Ectodermal cell (in vitro differentiated cells): Measurements from ENCODE around the gene TOP3B.

Source experiments
- H3K27ac ChIP-seq: 2 replicates; pipeline ENCODE4 v1.7.0; 2013; ENCODE audit warnings: mild to moderate bottlenecking, low read depth, low read length; ENCODE audit not compliant: insufficient read depth, poor library complexity, severe bottlenecking
- H3K27me3 ChIP-seq: 2 replicates; pipeline ENCODE4 v1.7.0; 2013; ENCODE audit warnings: mild to moderate bottlenecking, low read length; ENCODE audit not compliant: insufficient read depth, control insufficient read depth, poor library complexity, severe bottlenecking
- H3K36me3 ChIP-seq: one replicate; pipeline ENCODE4 v1.7.0; 2013; ENCODE audit warnings: low read length; ENCODE audit not compliant: control insufficient read depth, insufficient read depth
- H3K4me1 ChIP-seq: one replicate; pipeline ENCODE4 v1.7.0; 2013; ENCODE audit warnings: low read length; ENCODE audit not compliant: control insufficient read depth, insufficient read depth
- H3K4me3 ChIP-seq: 2 replicates; pipeline ENCODE4 v1.7.0; 2013; ENCODE audit warnings: low read depth, low read length, control low read depth; ENCODE audit not compliant: insufficient read depth
- H3K9me3 ChIP-seq: 2 replicates; pipeline ENCODE4 v1.7.0; 2013; ENCODE audit warnings: mild to moderate bottlenecking, low read length, moderate library complexity; ENCODE audit not compliant: control insufficient read depth
- WGBS, 2 experiments: methylation state at CpG; one replicate each; pipeline ENCODE4 v1.1.7; 2013; ENCODE audit warnings: missing lambda C conversion rate in 2 of 2; 5-methylcytosine and 5-hydroxymethylcytosine counted together

The TOP3B gene

GRCh38 chr22:21962655-21962949 lies 20.0 kb downstream of the TOP3B start:
- Histone ChIP-seq H3K27ac (no peak overlapping the region), H3K9me3 (no peaks in the 10 kb centered on the region), H3K36me3 (peaks cover 47% of the 10 kb centered on the region), H3K4me3 (no peak overlapping the region), H3K27me3 (no peaks in the 10 kb centered on the region), H3K4me1 (no peaks in the 10 kb centered on the region)
- 95 to 96% methylated on average over 11 of the region's 11 CpGs for WGBS, 2 experiments

GRCh38 chr22:21961886-21962654 lies 20.5 kb downstream of the TOP3B start:
- WGBS, 2 experiments = 95 to 97% methylated on average over 23 of the region's 23 CpGs
- Histone ChIP-seq H3K27me3 (no peaks in the 10 kb centered on the region), H3K27ac (no peak overlapping the region), H3K36me3 (peaks cover 44% of the 10 kb centered on the region), H3K4me1 (no peaks in the 10 kb centered on the region), H3K9me3 (no peaks in the 10 kb centered on the region), H3K4me3 (no peak overlapping the region)

GRCh38 chr22:21961127-21961867 lies 21.3 kb downstream of the TOP3B start:
- 92 to 94% methylated on average over 18 of the region's 18 CpGs for WGBS, 2 experiments
- Histone ChIP-seq H3K4me3 (no peak overlapping the region), H3K36me3 (peaks cover 36% of the 10 kb centered on the region), H3K27ac (no peak overlapping the region), H3K27me3 (no peaks in the 10 kb centered on the region), H3K4me1 (no peaks in the 10 kb centered on the region), H3K9me3 (no peaks in the 10 kb centered on the region)

GRCh38 chr22:21960200-21961126 lies 22.1 kb downstream of the TOP3B start:
- 94 to 95% methylated on average over 24 of the region's 24 CpGs for WGBS, 2 experiments
- Histone ChIP-seq H3K36me3 (peaks cover 28% of the 10 kb centered on the region), H3K9me3 (no peaks in the 10 kb centered on the region), H3K27me3 (no peaks in the 10 kb centered on the region), H3K4me3 (no peak overlapping the region), H3K27ac (no peak overlapping the region), H3K4me1 (no peaks in the 10 kb centered on the region)

GRCh38 chr22:21959274-21960074 lies 23.1 kb downstream of the TOP3B start:
- Histone ChIP-seq H3K27ac (no peak overlapping the region), H3K9me3 (no peaks in the 10 kb centered on the region), H3K36me3 (peaks cover 23% of the 10 kb centered on the region), H3K4me3 (no peak overlapping the region), H3K27me3 (no peaks in the 10 kb centered on the region), H3K4me1 (no peaks in the 10 kb centered on the region)
- WGBS, 2 experiments = 92 to 95% methylated on average over 18 of the region's 18 CpGs

- H3K27ac ChIP-seq = no peak overlapping the region
- no peak overlapping the region for H3K4me3 ChIP-seq
- no peaks in the 10 kb centered on the region for H3K27me3 ChIP-seq
- peaks cover 15% of the 10 kb centered on the region for H3K36me3 ChIP-seq
- no peaks in the 10 kb centered on the region for H3K9me3 ChIP-seq
- 96% methylated on average over 22 of the region's 22 CpGs for WGBS, 2 experiments
- H3K4me1 ChIP-seq = no peaks in the 10 kb centered on the region
Measured at GRCh38 chr22:21958360-21959273, 24.0 kb downstream of the TOP3B start.

GRCh38 chr22:21952586-21953571 lies 29.7 kb downstream of the TOP3B start, which contains the start of gene PPM1F:
Gene PPM1F (minus strand): TSS chr22:21952848. CDS start chr22:21946048, 6,800 bp downstream.
- H3K27ac ChIP-seq = no peak within 1 kb of the TSS
- peaks cover under 1% of the 10 kb centered on the region for H3K4me1 ChIP-seq
- WGBS, 2 experiments = 14 to 16% methylated on average over 58 of the region's 58 CpGs
- H3K36me3 ChIP-seq = no peaks in the 10 kb centered on the region
- H3K27me3 ChIP-seq = peaks cover 9% of the 10 kb centered on the region
- H3K9me3 ChIP-seq = no peaks in the 10 kb centered on the region
- H3K4me3 ChIP-seq = peak within 1 kb of the TSS; percentile 75

- no peak overlapping the region for H3K27ac ChIP-seq
- peak overlapping the region; percentile 75 for H3K4me3 ChIP-seq
- no peaks in the 10 kb centered on the region for H3K36me3 ChIP-seq
- 29 to 31% methylated on average over 29 of the region's 29 CpGs for WGBS, 2 experiments
- no peaks in the 10 kb centered on the region for H3K9me3 ChIP-seq
- peaks cover 9% of the 10 kb centered on the region for H3K27me3 ChIP-seq
- H3K4me1 ChIP-seq = peaks cover 9% of the 10 kb centered on the region
Measured at GRCh38 chr22:21951931-21952465, 30.6 kb downstream of the TOP3B start.
